Measurements from ENCODE around the gene ASIC1.

Gene ASIC1

GRCh38 chr12:50065726-50066310, 8.4 kb downstream of the ASIC1 start:
- TF ChIP-seq, protein P1, sequence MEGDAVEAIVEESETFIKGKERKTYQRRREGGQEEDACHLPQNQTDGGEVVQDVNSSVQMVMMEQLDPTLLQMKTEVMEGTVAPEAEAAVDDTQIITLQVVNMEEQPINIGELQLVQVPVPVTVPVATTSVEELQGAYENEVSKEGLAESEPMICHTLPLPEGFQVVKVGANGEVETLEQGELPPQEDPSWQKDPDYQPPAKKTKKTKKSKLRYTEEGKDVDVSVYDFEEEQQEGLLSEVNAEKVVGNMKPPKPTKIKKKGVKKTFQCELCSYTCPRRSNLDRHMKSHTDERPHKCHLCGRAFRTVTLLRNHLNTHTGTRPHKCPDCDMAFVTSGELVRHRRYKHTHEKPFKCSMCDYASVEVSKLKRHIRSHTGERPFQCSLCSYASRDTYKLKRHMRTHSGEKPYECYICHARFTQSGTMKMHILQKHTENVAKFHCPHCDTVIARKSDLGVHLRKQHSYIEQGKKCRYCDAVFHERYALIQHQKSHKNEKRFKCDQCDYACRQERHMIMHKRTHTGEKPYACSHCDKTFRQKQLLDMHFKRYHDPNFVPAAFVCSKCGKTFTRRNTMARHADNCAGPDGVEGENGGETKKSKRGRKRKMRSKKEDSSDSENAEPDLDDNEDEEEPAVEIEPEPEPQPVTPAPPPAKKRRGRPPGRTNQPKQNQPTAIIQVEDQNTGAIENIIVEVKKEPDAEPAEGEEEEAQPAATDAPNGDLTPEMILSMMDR (conservative IDR thresholded peaks at IDR 0.05; ENCODE audit: control insufficient read depth, insufficient read depth, low read depth, low read length), result no peak
- no peak overlapping the region for H3K4me3 ChIP-seq (ENCODE audit: control insufficient read depth, low read depth, low read length)
- DNase-seq (ENCODE audit: low read depth), result no peak

DNA sequence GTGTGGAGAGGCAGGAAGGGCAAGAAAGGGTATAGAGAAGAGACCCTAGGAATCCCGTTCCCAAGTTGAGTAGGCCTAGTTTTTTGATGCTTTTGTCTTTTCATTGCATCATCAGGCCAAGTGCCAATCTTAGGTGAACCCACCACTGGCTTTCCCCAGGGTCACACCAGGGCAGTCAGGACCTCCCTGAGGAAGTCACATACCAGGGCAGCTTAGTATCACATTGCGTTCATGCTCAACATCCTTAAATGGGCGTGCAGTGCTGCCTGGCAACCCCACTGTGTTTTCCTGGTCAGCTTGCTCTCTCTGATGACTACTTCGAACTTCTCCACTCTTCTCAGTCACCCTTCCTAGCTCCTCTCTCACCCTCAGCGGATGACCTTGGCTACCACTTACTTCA, 9.0 kb downstream of the ASIC1 start:
- peak; percentile 79 for DNase-seq (ENCODE audit: low read depth)
- H3K4me3 ChIP-seq (ENCODE audit: control insufficient read depth, low read depth, low read length), result no peak overlapping the region
- TF ChIP-seq, protein P1 (conservative IDR thresholded peaks at IDR 0.05; ENCODE audit: control insufficient read depth, insufficient read depth, low read depth, low read length), result no peak

DNA sequence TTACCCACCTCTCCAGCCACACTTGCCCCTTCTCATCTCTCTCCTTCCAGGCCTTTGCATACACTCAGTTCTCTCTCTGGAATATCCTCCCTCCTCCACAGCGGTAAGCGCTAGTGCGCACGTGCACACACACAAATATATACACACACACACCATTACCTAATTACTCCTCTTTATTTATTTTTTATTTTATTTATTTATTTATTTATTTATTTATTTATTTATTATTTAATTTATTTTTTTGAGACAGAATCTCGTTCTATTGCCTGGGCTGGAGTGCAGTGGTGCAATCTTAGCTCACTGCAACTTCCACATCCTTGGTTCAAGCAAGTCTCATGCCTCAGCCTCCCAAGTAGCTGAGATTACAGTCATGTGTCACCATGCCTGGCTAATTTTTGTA, 11.7 kb downstream of the ASIC1 start:
- TF ChIP-seq, protein P1 (conservative IDR thresholded peaks at IDR 0.05; ENCODE audit: control insufficient read depth, insufficient read depth, low read depth, low read length), result no peak
- no peak overlapping the region for H3K4me3 ChIP-seq (ENCODE audit: control insufficient read depth, low read depth, low read length)
- no peak for DNase-seq (ENCODE audit: low read depth)

GRCh38 chr12:50069539-50069938, 12.1 kb downstream of the ASIC1 start:
- TF ChIP-seq, protein P1 (conservative IDR thresholded peaks at IDR 0.05; ENCODE audit: control insufficient read depth, insufficient read depth, low read depth, low read length), result no peak
- no peak for DNase-seq (ENCODE audit: low read depth)
- no peak overlapping the region for H3K4me3 ChIP-seq (ENCODE audit: control insufficient read depth, low read depth, low read length)

GRCh38 chr12:50070314-50071060, 13.1 kb downstream of the ASIC1 start:
- no peak overlapping the region for H3K4me3 ChIP-seq (ENCODE audit: control insufficient read depth, low read depth, low read length)
- peak; percentile 84 for DNase-seq (ENCODE audit: low read depth)
- TF ChIP-seq, protein P1 (conservative IDR thresholded peaks at IDR 0.05; ENCODE audit: control insufficient read depth, insufficient read depth, low read depth, low read length), result peak; percentile 96

- no peak for DNase-seq (ENCODE audit: low read depth)
- TF ChIP-seq, protein P1 (conservative IDR thresholded peaks at IDR 0.05; ENCODE audit: control insufficient read depth, insufficient read depth, low read depth, low read length), result no peak
- H3K4me3 ChIP-seq (ENCODE audit: control insufficient read depth, low read depth, low read length), result no peak overlapping the region
Observed at GRCh38 chr12:50072198-50072907, 15.0 kb downstream of the ASIC1 start.

Data from fibroblast of mammary gland (primary cell).